D721Med (cell line): ENCODE data around the gene MAP3K13.

ENCODE experiments used
- DNase-seq: peaks from one replicate; pipeline ENCODE4 v3.0.0; 2011; ENCODE audit warnings: low spot score; ENCODE audit not compliant: insufficient read length
- FAIRE-seq: peaks from 2 replicates; lab custom pipeline; 2011; peaks lifted over from hg19 to GRCh38; lab: Jason Lieb, UNC
- CTCF ChIP-seq: IDR thresholded peaks from 2 replicates; pipeline ENCODE4 v1.5.1; 2012; ENCODE audit warnings: mild to moderate bottlenecking, control low read depth; ENCODE audit not compliant: insufficient read depth; ENCODE audit errors: missing control alignments

MAP3K13 gene

GRCh38 chr3:185332026-185332735 lies 30.8 kb upstream of the MAP3K13 start:
- FAIRE-seq, result no peak

GRCh38 chr3:185335799-185336198 lies 27.1 kb upstream of the MAP3K13 start:
- no peak for DNase-seq
- no peak for FAIRE-seq
- no peak for TF ChIP-seq CTCF

More at GRCh38 chr3:185332026-185332735, 30.8 kb upstream of the MAP3K13 start:
- no peak for DNase-seq
- no peak for TF ChIP-seq CTCF

- FAIRE-seq (no peak), DNase-seq (no peak)
- TF ChIP-seq CTCF, result no peak
These were observed 25.6 kb upstream of the MAP3K13 start for GRCh38 chr3:185337231-185337816.

- TF ChIP-seq CTCF, result no peak
- no peak for FAIRE-seq
- DNase-seq, result no peak
These were observed 23.0 kb upstream of the MAP3K13 start for GRCh38 chr3:185339945-185340344.

- no peak for TF ChIP-seq CTCF
- DNase-seq (no peak), FAIRE-seq (no peak)
These were observed 22.2 kb upstream of the MAP3K13 start for GRCh38 chr3:185340751-185341150.

GRCh38 chr3:185341616-185342458 lies 21.1 kb upstream of the MAP3K13 start:
- TF ChIP-seq CTCF, result no peak
- FAIRE-seq (no peak), DNase-seq (no peak)
